ENCODE data around the gene RGP1. TPM values are rescaled to one million over a fixed set of nuclear protein-coding genes. Genes with fewer than 3 reads are reported as not detected.

Gene RGP1
- total RNA-seq, 1 donor from 2014 or later = 35.7 TPM

GRCh38 chr9:35705372-35705771, 43.7 kb upstream of the RGP1 start:
- Mint-ChIP-seq H3K27me3 (no peaks in the 10 kb centered on the region), H3K9me3 (no peaks in the 10 kb centered on the region), H3K4me1 (ENCODE audit: unreplicated experiment) (no peaks in the 10 kb centered on the region), H3K27ac (no peak overlapping the region), H3K36me3 (peaks cover 40% of the 10 kb centered on the region), H3K4me3 (no peak overlapping the region)
- DNase-seq (ENCODE audit: extremely low spot score, unreplicated experiment) = no peak
- TF ChIP-seq, protein P1, sequence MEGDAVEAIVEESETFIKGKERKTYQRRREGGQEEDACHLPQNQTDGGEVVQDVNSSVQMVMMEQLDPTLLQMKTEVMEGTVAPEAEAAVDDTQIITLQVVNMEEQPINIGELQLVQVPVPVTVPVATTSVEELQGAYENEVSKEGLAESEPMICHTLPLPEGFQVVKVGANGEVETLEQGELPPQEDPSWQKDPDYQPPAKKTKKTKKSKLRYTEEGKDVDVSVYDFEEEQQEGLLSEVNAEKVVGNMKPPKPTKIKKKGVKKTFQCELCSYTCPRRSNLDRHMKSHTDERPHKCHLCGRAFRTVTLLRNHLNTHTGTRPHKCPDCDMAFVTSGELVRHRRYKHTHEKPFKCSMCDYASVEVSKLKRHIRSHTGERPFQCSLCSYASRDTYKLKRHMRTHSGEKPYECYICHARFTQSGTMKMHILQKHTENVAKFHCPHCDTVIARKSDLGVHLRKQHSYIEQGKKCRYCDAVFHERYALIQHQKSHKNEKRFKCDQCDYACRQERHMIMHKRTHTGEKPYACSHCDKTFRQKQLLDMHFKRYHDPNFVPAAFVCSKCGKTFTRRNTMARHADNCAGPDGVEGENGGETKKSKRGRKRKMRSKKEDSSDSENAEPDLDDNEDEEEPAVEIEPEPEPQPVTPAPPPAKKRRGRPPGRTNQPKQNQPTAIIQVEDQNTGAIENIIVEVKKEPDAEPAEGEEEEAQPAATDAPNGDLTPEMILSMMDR (conservative IDR thresholded peaks at IDR 0.05) = no peak

- TF ChIP-seq, protein P1 (conservative IDR thresholded peaks at IDR 0.05) = no peak
- Mint-ChIP-seq H3K9me3 (no peaks in the 10 kb centered on the region), H3K36me3 (peaks cover 45% of the 10 kb centered on the region), H3K27me3 (no peaks in the 10 kb centered on the region), H3K4me3 (no peak overlapping the region), H3K27ac (no peak overlapping the region), H3K4me1 (ENCODE audit: unreplicated experiment) (no peaks in the 10 kb centered on the region)
- DNase-seq (ENCODE audit: extremely low spot score, unreplicated experiment) = no peak
Observed at GRCh38 chr9:35705836-35706430, 43.2 kb upstream of the RGP1 start.

- DNase-seq (ENCODE audit: extremely low spot score, unreplicated experiment) = no peak
- H3K27ac Mint-ChIP-seq = no peak overlapping the region
- H3K4me3 Mint-ChIP-seq = no peak overlapping the region
- TF ChIP-seq, protein P1 (conservative IDR thresholded peaks at IDR 0.05) = no peak
- H3K36me3 Mint-ChIP-seq = peaks cover 46% of the 10 kb centered on the region
- H3K4me1 Mint-ChIP-seq (ENCODE audit: unreplicated experiment) = no peaks in the 10 kb centered on the region
- H3K27me3 Mint-ChIP-seq = no peaks in the 10 kb centered on the region
- H3K9me3 Mint-ChIP-seq = no peaks in the 10 kb centered on the region
Observed at GRCh38 chr9:35706951-35707350, 42.1 kb upstream of the RGP1 start.

- Mint-ChIP-seq H3K4me1 (ENCODE audit: unreplicated experiment) (no peaks in the 10 kb centered on the region), H3K36me3 (peaks cover 40% of the 10 kb centered on the region), H3K27me3 (no peaks in the 10 kb centered on the region), H3K9me3 (no peaks in the 10 kb centered on the region), H3K4me3 (no peak overlapping the region), H3K27ac (no peak overlapping the region)
- TF ChIP-seq, protein P1 (conservative IDR thresholded peaks at IDR 0.05) = no peak
- no peak for DNase-seq (ENCODE audit: extremely low spot score, unreplicated experiment)
Observed at GRCh38 chr9:35708146-35708545, 40.9 kb upstream of the RGP1 start.

GRCh38 chr9:35710818-35711500, 38.1 kb upstream of the RGP1 start:
- Mint-ChIP-seq H3K36me3 (peaks cover 46% of the 10 kb centered on the region), H3K4me1 (ENCODE audit: unreplicated experiment) (no peaks in the 10 kb centered on the region), H3K27ac (no peak overlapping the region), H3K4me3 (no peak overlapping the region), H3K27me3 (no peaks in the 10 kb centered on the region), H3K9me3 (no peaks in the 10 kb centered on the region)
- no peak for DNase-seq (ENCODE audit: extremely low spot score, unreplicated experiment)
- TF ChIP-seq, protein P1 (conservative IDR thresholded peaks at IDR 0.05) = no peak
